HL-60 (cell line): ENCODE data around the gene BCL2.

Experiments
- GABPA ChIP-seq: IDR thresholded peaks from 2 replicates; pipeline ENCODE4 v1.6.1; 2012; ENCODE audit warnings: low read depth
- POLR2AphosphoS5 ChIP-seq: IDR thresholded peaks from 2 replicates; pipeline ENCODE4 v1.6.1; 2012; ENCODE audit warnings: low read depth
- TF ChIP-seq, protein P1 (sequence below): IDR thresholded peaks from one replicate; pipeline ENCODE4 v1.5.1; 2011; ENCODE audit warnings: low read length, control low read depth, inconsistent platforms; ENCODE audit not compliant: insufficient read depth
- TF ChIP-seq, protein P2 (sequence below): IDR thresholded peaks from 2 replicates; pipeline ENCODE4 v1.6.1; 2012; ENCODE audit warnings: low read depth; ENCODE audit not compliant: insufficient replicate concordance

DNA sequence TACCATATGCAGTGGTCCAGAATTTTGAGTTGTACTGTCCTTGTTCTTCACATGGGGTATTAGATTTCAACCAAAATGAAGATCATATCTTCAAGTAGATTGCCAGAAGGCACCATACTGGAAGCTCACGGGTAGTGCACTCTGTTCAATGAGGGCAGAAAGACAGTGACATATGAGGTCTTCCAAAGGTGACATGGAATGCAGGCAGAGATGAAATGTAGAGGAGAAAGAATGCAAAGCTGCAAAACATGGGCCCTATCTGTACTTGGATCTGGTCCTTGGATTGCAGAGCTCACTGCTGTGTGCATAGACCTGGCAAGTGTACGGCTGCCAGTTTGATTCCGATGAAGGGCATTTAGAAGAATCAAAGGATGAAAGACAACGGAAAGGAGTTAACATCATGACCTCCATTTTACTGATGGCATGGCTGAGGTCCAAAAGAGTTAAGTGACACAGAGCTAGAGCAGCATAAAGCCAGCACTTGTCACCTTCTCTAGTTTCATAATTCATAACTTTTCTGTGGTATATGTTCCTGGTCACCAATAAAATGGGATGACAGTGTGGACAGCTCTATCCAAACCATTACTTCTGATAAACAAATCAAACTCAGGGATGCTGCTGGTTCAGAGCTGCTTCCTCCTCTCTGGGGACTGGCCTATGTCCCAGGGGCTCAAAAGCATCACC lies 64.7 kb downstream of the BCL2 start:
- TF ChIP-seq, protein P1, sequence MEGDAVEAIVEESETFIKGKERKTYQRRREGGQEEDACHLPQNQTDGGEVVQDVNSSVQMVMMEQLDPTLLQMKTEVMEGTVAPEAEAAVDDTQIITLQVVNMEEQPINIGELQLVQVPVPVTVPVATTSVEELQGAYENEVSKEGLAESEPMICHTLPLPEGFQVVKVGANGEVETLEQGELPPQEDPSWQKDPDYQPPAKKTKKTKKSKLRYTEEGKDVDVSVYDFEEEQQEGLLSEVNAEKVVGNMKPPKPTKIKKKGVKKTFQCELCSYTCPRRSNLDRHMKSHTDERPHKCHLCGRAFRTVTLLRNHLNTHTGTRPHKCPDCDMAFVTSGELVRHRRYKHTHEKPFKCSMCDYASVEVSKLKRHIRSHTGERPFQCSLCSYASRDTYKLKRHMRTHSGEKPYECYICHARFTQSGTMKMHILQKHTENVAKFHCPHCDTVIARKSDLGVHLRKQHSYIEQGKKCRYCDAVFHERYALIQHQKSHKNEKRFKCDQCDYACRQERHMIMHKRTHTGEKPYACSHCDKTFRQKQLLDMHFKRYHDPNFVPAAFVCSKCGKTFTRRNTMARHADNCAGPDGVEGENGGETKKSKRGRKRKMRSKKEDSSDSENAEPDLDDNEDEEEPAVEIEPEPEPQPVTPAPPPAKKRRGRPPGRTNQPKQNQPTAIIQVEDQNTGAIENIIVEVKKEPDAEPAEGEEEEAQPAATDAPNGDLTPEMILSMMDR: no peak
- TF ChIP-seq, protein P2, sequence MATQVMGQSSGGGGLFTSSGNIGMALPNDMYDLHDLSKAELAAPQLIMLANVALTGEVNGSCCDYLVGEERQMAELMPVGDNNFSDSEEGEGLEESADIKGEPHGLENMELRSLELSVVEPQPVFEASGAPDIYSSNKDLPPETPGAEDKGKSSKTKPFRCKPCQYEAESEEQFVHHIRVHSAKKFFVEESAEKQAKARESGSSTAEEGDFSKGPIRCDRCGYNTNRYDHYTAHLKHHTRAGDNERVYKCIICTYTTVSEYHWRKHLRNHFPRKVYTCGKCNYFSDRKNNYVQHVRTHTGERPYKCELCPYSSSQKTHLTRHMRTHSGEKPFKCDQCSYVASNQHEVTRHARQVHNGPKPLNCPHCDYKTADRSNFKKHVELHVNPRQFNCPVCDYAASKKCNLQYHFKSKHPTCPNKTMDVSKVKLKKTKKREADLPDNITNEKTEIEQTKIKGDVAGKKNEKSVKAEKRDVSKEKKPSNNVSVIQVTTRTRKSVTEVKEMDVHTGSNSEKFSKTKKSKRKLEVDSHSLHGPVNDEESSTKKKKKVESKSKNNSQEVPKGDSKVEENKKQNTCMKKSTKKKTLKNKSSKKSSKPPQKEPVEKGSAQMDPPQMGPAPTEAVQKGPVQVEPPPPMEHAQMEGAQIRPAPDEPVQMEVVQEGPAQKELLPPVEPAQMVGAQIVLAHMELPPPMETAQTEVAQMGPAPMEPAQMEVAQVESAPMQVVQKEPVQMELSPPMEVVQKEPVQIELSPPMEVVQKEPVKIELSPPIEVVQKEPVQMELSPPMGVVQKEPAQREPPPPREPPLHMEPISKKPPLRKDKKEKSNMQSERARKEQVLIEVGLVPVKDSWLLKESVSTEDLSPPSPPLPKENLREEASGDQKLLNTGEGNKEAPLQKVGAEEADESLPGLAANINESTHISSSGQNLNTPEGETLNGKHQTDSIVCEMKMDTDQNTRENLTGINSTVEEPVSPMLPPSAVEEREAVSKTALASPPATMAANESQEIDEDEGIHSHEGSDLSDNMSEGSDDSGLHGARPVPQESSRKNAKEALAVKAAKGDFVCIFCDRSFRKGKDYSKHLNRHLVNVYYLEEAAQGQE: no peak
- TF ChIP-seq POLR2AphosphoS5 (no peak), GABPA (no peak)
